HUES64 (cell line): ENCODE data around the gene UTP14A.

ENCODE experiments used
- H3K27ac ChIP-seq: 2 replicates; pipeline ENCODE4 v1.7.0; 2013; ENCODE audit warnings: low read depth, low read length, inconsistent platforms
- H3K27me3 ChIP-seq: 2 replicates; pipeline ENCODE4 v1.6.1; 2013; ENCODE audit warnings: mild to moderate bottlenecking, low read length; ENCODE audit not compliant: insufficient read depth
- H3K36me3 ChIP-seq: 2 replicates; pipeline ENCODE4 v1.6.1; 2013; ENCODE audit warnings: mild to moderate bottlenecking, low read length; ENCODE audit not compliant: insufficient read depth
- H3K4me1 ChIP-seq: 2 replicates; pipeline ENCODE4 v1.6.1; 2013; ENCODE audit warnings: mild to moderate bottlenecking, low read length, moderate library complexity; ENCODE audit not compliant: insufficient read depth
- H3K4me3 ChIP-seq: 2 replicates; pipeline ENCODE4 v1.5.1; 2013; ENCODE audit warnings: mild to moderate bottlenecking, low read length, moderate library complexity
- H3K9ac ChIP-seq: 2 replicates; pipeline ENCODE4 v1.6.1; 2013; ENCODE audit warnings: mild to moderate bottlenecking, low read depth, low read length
- H3K9me3 ChIP-seq: 2 replicates; pipeline ENCODE4 v1.6.1; 2013; ENCODE audit warnings: low read depth, low read length; ENCODE audit not compliant: insufficient read depth
- WGBS: fragments of 150-250, 120-280 bp; methylation state at CpG from one replicate; pipeline ENCODE4 v1.1.7; 2013; ENCODE audit warnings: missing lambda C conversion rate; 5-methylcytosine and 5-hydroxymethylcytosine counted together

The UTP14A gene

GRCh38 chrX:129931411-129932015 lies 25.5 kb downstream of the UTP14A start:
- H3K9me3 ChIP-seq: no peaks in the 10 kb centered on the region
- peak overlapping the region; percentile 42; the same call in 1 of the 2 replicates for H3K27ac ChIP-seq
- peaks cover 27% of the 10 kb centered on the region for H3K36me3 ChIP-seq
- peaks cover 4% of the 10 kb centered on the region; the same call in 1 of the 2 replicates for H3K4me1 ChIP-seq
- H3K4me3 ChIP-seq: peak overlapping the region; percentile 71
- WGBS: under 1% methylated on average over 38 of the region's 41 CpGs
- H3K27me3 ChIP-seq: peaks cover 39% of the 10 kb centered on the region
- peak overlapping the region; percentile 77 for H3K9ac ChIP-seq

GRCh38 chrX:129932016-129932820 lies 26.3 kb downstream of the UTP14A start:
- Histone ChIP-seq H3K4me3 (peak overlapping the region; percentile 70), H3K27ac (peak overlapping the region; percentile 41; the same call in 1 of the 2 replicates), H3K9me3 (no peaks in the 10 kb centered on the region), H3K4me1 (peaks cover 4% of the 10 kb centered on the region; the same call in 1 of the 2 replicates), H3K9ac (peak overlapping the region; percentile 25; the same call in 1 of the 2 replicates), H3K36me3 (peaks cover 20% of the 10 kb centered on the region), H3K27me3 (peaks cover 46% of the 10 kb centered on the region)
- 0% methylated on average over 84 of the region's 97 CpGs for WGBS

GRCh38 chrX:129932821-129933321 lies 26.9 kb downstream of the UTP14A start:
- H3K4me1 ChIP-seq: peaks cover 4% of the 10 kb centered on the region; the same call in 1 of the 2 replicates
- no peak overlapping the region for H3K9ac ChIP-seq
- no peak overlapping the region for H3K27ac ChIP-seq
- H3K4me3 ChIP-seq: peak overlapping the region; percentile 40
- peaks cover 53% of the 10 kb centered on the region for H3K27me3 ChIP-seq
- no peaks in the 10 kb centered on the region for H3K9me3 ChIP-seq
- peaks cover 14% of the 10 kb centered on the region for H3K36me3 ChIP-seq
- WGBS: 3% methylated on average over 47 of the region's 47 CpGs

- no peak overlapping the region for H3K4me3 ChIP-seq
- H3K27me3 ChIP-seq: peaks cover 61% of the 10 kb centered on the region
- peaks cover 7% of the 10 kb centered on the region for H3K4me1 ChIP-seq
- 4% methylated on average over 7 of the region's 7 CpGs for WGBS
- H3K36me3 ChIP-seq: peaks cover 13% of the 10 kb centered on the region; the same call in 1 of the 2 replicates
- no peaks in the 10 kb centered on the region for H3K9me3 ChIP-seq
- H3K9ac ChIP-seq: no peak overlapping the region
- no peak overlapping the region for H3K27ac ChIP-seq
Measured at GRCh38 chrX:129933700-129934099, 27.7 kb downstream of the UTP14A start.

- Histone ChIP-seq H3K36me3 (peaks cover 8% of the 10 kb centered on the region; the same call in 1 of the 2 replicates), H3K9ac (no peak overlapping the region), H3K27ac (no peak overlapping the region), H3K27me3 (peaks cover 69% of the 10 kb centered on the region), H3K9me3 (no peaks in the 10 kb centered on the region), H3K4me1 (peaks cover 7% of the 10 kb centered on the region), H3K4me3 (no peak overlapping the region)
- WGBS: 7% methylated on average over 10 of the region's 10 CpGs
Measured at GRCh38 chrX:129934461-129934860, 28.5 kb downstream of the UTP14A start.

GRCh38 chrX:129934952-129935351 lies 29.0 kb downstream of the UTP14A start:
- Histone ChIP-seq H3K9me3 (no peaks in the 10 kb centered on the region), H3K4me1 (peaks cover 7% of the 10 kb centered on the region), H3K9ac (no peak overlapping the region), H3K4me3 (no peak overlapping the region), H3K36me3 (peaks cover 4% of the 10 kb centered on the region; the same call in 1 of the 2 replicates), H3K27ac (no peak overlapping the region), H3K27me3 (peaks cover 74% of the 10 kb centered on the region)
- WGBS: 19% methylated on average over 4 of the region's 5 CpGs

- Histone ChIP-seq H3K9ac (no peak overlapping the region), H3K27me3 (peaks cover 78% of the 10 kb centered on the region), H3K9me3 (no peaks in the 10 kb centered on the region), H3K27ac (no peak overlapping the region), H3K36me3 (no peaks in the 10 kb centered on the region), H3K4me3 (no peak overlapping the region), H3K4me1 (peaks cover 7% of the 10 kb centered on the region)
- 9% methylated on average over 4 of the region's 4 CpGs for WGBS
Measured at GRCh38 chrX:129938081-129938480, 32.1 kb downstream of the UTP14A start.

GRCh38 chrX:129939986-129940385 lies 34.0 kb downstream of the UTP14A start:
- H3K4me1 ChIP-seq: peaks cover 4% of the 10 kb centered on the region

GRCh38 chrX:129940721-129941120 lies 34.8 kb downstream of the UTP14A start:
- Histone ChIP-seq H3K27me3 (peaks cover 51% of the 10 kb centered on the region), H3K9ac (no peak overlapping the region), H3K4me3 (no peak overlapping the region), H3K4me1 (peaks cover 3% of the 10 kb centered on the region; the same call in 1 of the 2 replicates), H3K27ac (no peak overlapping the region), H3K36me3 (no peaks in the 10 kb centered on the region), H3K9me3 (no peaks in the 10 kb centered on the region)
- WGBS: 92% methylated on average over 1 of the region's 2 CpGs

More at GRCh38 chrX:129939986-129940385, 34.0 kb downstream of the UTP14A start:
- no peak overlapping the region for H3K27ac ChIP-seq
- H3K9ac ChIP-seq: no peak overlapping the region
- no peak overlapping the region for H3K4me3 ChIP-seq
- H3K9me3 ChIP-seq: no peaks in the 10 kb centered on the region
- H3K27me3 ChIP-seq: peaks cover 58% of the 10 kb centered on the region
- WGBS: 22% methylated on average over 8 of the region's 8 CpGs
- H3K36me3 ChIP-seq: no peaks in the 10 kb centered on the region

- H3K9me3 ChIP-seq: no peaks in the 10 kb centered on the region
- no peaks in the 10 kb centered on the region for H3K36me3 ChIP-seq
- no CpG with 5 or more reads among the region's 1 CpG for WGBS
- no peak overlapping the region for H3K27ac ChIP-seq
- no peak overlapping the region for H3K4me3 ChIP-seq
- peaks cover 12% of the 10 kb centered on the region for H3K27me3 ChIP-seq
- no peaks in the 10 kb centered on the region for H3K4me1 ChIP-seq
- no peak overlapping the region for H3K9ac ChIP-seq
Measured at GRCh38 chrX:129945131-129945530, 39.2 kb downstream of the UTP14A start.

- Histone ChIP-seq H3K27ac (no peak overlapping the region), H3K4me1 (peaks cover 15% of the 10 kb centered on the region; the same call in 1 of the 2 replicates), H3K9ac (no peak overlapping the region), H3K36me3 (no peaks in the 10 kb centered on the region), H3K4me3 (peak overlapping the region; percentile 55), H3K9me3 (no peaks in the 10 kb centered on the region), H3K27me3 (peaks cover 71% of the 10 kb centered on the region)
- 0% methylated on average over 17 of the region's 18 CpGs for WGBS
Measured at GRCh38 chrX:129953334-129953648, 47.3 kb downstream of the UTP14A start.
